SK-N-MC (cell line): ENCODE results near the gene CPNE5.

Experiments used
- EZH2 ChIP-seq: fragments of 200-600 bp; sonication (generic); IDR thresholded peaks from one replicate; pipeline ENCODE4 v1.6.1; 2017; ENCODE audit warnings: antibody characterized with exemption
- POLR2AphosphoS5 ChIP-seq: IDR thresholded peaks from 2 replicates; pipeline ENCODE4 v1.6.1; 2012; ENCODE audit warnings: mild to moderate bottlenecking, low read depth, low read length, borderline replicate concordance

- TF ChIP-seq POLR2AphosphoS5 (no peak), EZH2 (no peak)
Observed at GRCh38 chr6:36884610-36885009, 45.4 kb upstream of the CPNE5 start.
